Melanocyte of skin (primary cell): ENCODE data around the gene OR2A2. TPM values are rescaled to one million over a fixed set of nuclear protein-coding genes. Genes with fewer than 3 reads are reported as not detected.

Source experiments
- small RNA-seq, 2 donors: library from RNA; depleted of rRNA; stranded (forward); fragments of <200 nt; gene quantifications; one replicate each; pipeline ENCODE3, GENCODE V24; 2012
- total RNA-seq, 2 donors: library from RNA; depleted of rRNA; stranded (reverse); fragments of >200 nt; gene quantifications; 2 replicates each; pipeline ENCODE4 v1.2.3, GENCODE V29; 2012

The OR2A2 gene
- not detected for total RNA-seq

GRCh38 chr7:144109283-144109682 is at the start of gene OR2A2:
Gene OR2A2 (plus strand): TSS chr7:144109583. CDS start chr7:144109583, 0 bp downstream.

GRCh38 chr7:144069511-144069910 is 39.9 kb upstream of the OR2A2 start, which contains the start of gene OR2A25:
Gene OR2A25 (plus strand): TSS chr7:144069811. CDS start chr7:144074220, 4,409 bp downstream.

GRCh38 chr7:144085978-144086377 is 23.4 kb upstream of the OR2A2 start, which contains the start of gene OR2A12:
Gene OR2A12 (plus strand): TSS chr7:144086278. CDS start chr7:144095108, 8,830 bp downstream.

GRCh38 chr7:144122876-144123275 is 13.5 kb downstream of the OR2A2 start, which contains the start of gene OR2A14:
Gene OR2A14 (plus strand): TSS chr7:144123176. CDS start chr7:144129113, 5,937 bp downstream.

Small RNA genes lying within 50 kb of the gene (small RNA-seq; reads per million reads assigned to genes)
- gene OR2A41P = 0 reads per million in 2 donors

Other genes starting within 250 kb of the OR2A2 start
- gene TCAF1, start 207.4 kb upstream of the OR2A2 start, total RNA-seq = 10 to 100 TPM; 28.0 to 31.3 TPM
- not detected for gene OR2F2, start 174.3 kb upstream of the OR2A2 start, total RNA-seq
- gene OR2F1, start 154.7 kb upstream of the OR2A2 start, total RNA-seq = not detected
- not detected for gene OR6B1, start 109.3 kb upstream of the OR2A2 start, total RNA-seq
- not detected for gene OR2A5, start 60.6 kb upstream of the OR2A2 start, total RNA-seq
- gene OR2A25, start 39.8 kb upstream of the OR2A2 start, total RNA-seq = not detected
- not detected for gene OR2A12, start 23.3 kb upstream of the OR2A2 start, total RNA-seq
- not detected for gene OR2A14, start 13.6 kb downstream of the OR2A2 start, total RNA-seq
- under 1 TPM; under 0.01 to 0.69 TPM for gene CTAGE4, start 73.9 kb downstream of the OR2A2 start, total RNA-seq
- 1 to 10 TPM in 1 of 2 donors, under 1 TPM in 1; 0.67 to 1.4 TPM for gene ARHGEF35, start 86.2 kb downstream of the OR2A2 start, total RNA-seq
- not detected for gene OR2A42, start 130.0 kb downstream of the OR2A2 start, total RNA-seq
- 1 to 10 TPM in 1 of 2 donors, under 1 TPM in 1; 0.33 to 1.4 TPM for gene OR2A7, start 155.2 kb downstream of the OR2A2 start, total RNA-seq
- gene CTAGE8, start 159.7 kb downstream of the OR2A2 start, total RNA-seq = 1 to 10 TPM in 1 of 2 donors, under 1 TPM in 1; 0.33 to 1.4 TPM
- under 1 TPM in 1 of 2 donors, not detected in 1; 0.34 TPM for gene OR2A1, start 202.8 kb downstream of the OR2A2 start, total RNA-seq
- 1 to 10 TPM; 1.7 to 3.8 TPM for gene ARHGEF5, start 245.8 kb downstream of the OR2A2 start, total RNA-seq